GM18505 (cell line): ENCODE results near the gene PPP1R12B.
"Not testable (repeated sequence)": the region's sequence is repeated elsewhere in the genome, so short reads cannot be mapped to it uniquely, and the experiment has no call there.

Experiments used
- ATAC-seq: cut with Tn5 transposase; IDR thresholded peaks from one replicate; pipeline ENCODE4 v1.9.1; 2021; ENCODE audit not compliant: unreplicated experiment
- POLR2A ChIP-seq: IDR thresholded peaks from 4 replicates; pipeline ENCODE4 v1.6.1; 2011; ENCODE audit warnings: borderline replicate concordance; ENCODE audit not compliant: insufficient read depth, insufficient read length; ENCODE audit errors: extremely low read depth

The PPP1R12B gene

GRCh38 chr1:202540014-202540413 is 191.5 kb downstream of the PPP1R12B start:
- ATAC-seq = no peak
- no peak for TF ChIP-seq POLR2A

DNA sequence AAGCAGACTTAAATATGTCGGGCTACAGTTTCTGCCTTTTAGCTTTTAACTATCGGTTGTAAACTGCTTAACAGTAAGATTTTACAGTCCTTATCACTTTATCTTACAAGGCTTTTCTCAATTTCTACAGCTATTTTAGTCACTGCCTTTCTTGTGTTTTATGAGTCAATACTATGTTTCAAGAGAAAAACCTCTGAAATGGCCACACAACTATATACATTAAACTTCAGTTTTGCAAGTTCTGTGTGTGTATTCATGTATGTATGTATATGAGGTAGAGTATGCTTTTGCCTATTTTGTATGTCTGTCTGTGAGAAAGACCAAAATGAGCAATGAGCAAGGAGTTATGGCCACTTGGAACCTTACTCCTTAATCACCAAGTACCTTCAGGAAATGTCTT is 191.9 kb downstream of the PPP1R12B start:
- TF ChIP-seq POLR2A = no peak
- no peak for ATAC-seq

- not testable (repeated sequence) for ATAC-seq
Measured at GRCh38 chr1:202540858-202541257, 192.4 kb downstream of the PPP1R12B start.

GRCh38 chr1:202542415-202542814 is 193.9 kb downstream of the PPP1R12B start:
- ATAC-seq = not testable (repeated sequence)

GRCh38 chr1:202543537-202543936 is 195.0 kb downstream of the PPP1R12B start:
- ATAC-seq = not testable (repeated sequence)

- not testable (repeated sequence) for ATAC-seq
Measured at GRCh38 chr1:202544766-202545449, 196.4 kb downstream of the PPP1R12B start.

DNA sequence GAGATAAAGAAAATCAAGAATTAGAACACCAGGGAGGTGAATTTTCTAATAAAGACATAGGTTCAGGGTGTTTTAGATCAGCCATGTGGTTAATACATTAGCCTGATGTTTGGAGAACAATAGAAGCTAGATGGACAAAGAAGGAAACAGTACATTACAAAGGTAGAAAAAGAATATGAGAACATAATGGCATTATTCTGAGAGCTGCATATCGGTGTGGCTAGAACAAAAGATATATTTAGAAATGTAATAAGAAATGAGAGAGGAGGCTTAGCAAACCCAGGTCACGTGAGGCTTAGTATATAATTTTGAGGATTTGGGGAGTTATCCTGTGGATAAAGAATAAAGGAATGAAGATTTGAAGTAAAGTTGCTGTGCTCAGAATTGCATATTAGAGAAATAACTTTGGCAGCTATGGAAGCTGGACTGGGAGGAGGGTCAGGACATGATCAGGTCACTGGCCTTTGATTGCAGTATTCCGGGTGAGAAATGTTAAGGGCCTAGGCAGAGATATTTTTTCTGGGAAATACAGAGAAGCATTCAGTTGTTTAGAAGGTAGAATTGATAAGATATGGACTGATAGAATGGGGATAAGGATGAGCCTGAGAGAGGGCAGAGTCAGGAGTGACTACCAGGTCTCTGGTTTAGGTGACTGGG is 197.3 kb downstream of the PPP1R12B start:
- not testable (repeated sequence) for ATAC-seq

GRCh38 chr1:202546377-202546776 is 197.9 kb downstream of the PPP1R12B start:
- peak; percentile 14 for ATAC-seq

DNA sequence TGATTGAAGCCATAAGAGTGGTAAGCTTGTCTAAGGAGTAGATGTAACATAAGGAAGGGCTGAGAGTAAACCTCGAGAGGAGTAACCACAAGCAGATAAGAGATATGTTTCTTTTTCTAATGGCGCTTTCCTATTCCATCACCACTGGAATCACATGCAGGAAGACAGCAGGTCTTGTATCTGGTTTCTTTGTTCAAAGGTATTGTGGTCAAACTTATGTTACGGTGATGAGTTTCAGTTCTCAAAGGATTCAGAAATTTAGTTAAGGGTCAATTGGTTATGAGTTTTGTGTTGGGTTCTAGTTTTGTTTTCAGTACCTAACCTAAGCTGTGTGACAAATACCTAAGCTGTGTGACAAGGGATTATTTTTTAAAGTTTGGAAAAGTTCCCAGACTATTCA is 198.3 kb downstream of the PPP1R12B start:
- ATAC-seq = peak; percentile 73

GRCh38 chr1:202547215-202547614 is 198.7 kb downstream of the PPP1R12B start:
- no peak for TF ChIP-seq POLR2A
- no peak for ATAC-seq

DNA sequence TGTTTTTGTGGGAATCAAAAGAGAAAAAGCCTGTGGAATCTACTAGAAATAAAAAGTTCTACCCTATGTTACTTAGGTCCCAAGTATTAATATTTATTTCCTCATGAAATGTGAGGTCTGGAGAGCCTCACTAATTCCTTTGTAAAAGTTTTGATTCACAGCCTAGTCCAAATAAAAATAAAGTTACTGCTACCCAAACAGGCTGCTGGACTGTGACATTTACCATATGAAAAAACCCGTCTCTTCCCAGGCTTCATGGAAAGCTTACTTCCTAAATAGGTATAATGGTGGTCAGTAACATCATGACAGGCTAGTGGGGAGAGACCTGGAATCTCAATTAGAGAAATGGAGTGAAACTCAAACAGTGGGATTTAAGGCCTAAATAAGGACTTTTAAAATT is 201.6 kb downstream of the PPP1R12B start:
- not testable (repeated sequence) for ATAC-seq

DNA sequence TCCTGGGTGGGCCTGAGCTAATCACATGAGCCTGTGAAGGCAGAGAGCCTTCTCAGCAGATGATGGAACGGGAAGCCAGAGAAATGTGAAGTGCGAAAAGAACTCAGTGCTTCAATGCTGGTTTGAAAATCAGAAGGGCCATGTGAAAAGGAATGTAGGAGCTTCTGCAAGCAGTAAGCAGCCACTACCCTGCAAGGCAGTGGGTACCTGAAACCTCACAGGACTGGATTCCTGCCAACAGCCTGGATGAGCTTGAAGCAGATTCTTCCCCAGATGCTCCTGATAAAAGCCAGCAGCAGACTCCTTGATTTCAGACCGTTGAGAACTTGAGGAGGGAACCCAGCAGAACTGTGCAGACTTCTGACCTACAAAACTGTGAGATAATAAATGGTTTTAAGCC is 203.2 kb downstream of the PPP1R12B start:
- no peak for ATAC-seq
- TF ChIP-seq POLR2A = no peak

- ATAC-seq = not testable (repeated sequence)
Measured at GRCh38 chr1:202552615-202553014, 204.1 kb downstream of the PPP1R12B start.

DNA sequence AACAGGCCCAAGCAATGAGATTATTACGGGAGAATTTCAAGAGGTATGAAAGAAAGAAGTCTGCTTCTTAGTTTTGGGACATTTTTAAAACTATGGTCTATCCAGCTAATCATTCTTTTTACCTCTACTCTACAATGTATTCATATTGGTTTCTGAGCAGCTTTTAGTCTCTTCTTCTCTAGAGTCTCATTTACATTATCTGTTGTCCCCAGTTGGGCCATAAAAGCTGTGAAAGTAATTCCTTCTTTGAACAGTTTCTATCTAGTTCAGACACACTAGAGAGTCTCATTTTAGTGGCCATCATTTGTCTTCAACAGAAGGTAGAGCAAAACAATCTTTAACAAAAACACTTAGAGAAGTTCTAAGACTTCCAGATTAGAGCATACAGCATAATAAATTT is 204.6 kb downstream of the PPP1R12B start:
- ATAC-seq = not testable (repeated sequence)

GRCh38 chr1:202553560-202554038 is 205.1 kb downstream of the PPP1R12B start:
- ATAC-seq = no peak
- TF ChIP-seq POLR2A = no peak

DNA sequence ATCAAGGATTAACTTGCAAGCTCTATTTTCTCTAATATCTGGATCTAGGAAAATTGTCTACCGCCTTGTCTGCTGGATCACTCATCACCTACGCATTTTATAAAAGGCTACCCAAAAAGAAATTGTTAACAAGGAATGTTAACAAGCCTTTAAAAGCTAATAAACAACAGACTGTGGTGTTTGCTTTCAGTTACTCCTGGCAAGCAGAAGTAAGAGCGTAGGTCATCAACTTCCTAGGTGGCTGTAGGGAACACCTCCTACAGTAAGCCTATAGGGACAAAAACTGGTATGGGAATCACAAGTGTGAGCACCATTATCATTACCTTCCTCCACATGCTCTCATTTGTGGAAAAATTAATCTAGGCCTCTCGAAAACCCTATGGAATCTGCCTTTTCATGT is 206.1 kb downstream of the PPP1R12B start:
- ATAC-seq = not testable (repeated sequence)

GRCh38 chr1:202556037-202556436 is 207.5 kb downstream of the PPP1R12B start:
- ATAC-seq = not testable (repeated sequence)

- ATAC-seq = not testable (repeated sequence)
Measured at GRCh38 chr1:202557662-202558061, 209.2 kb downstream of the PPP1R12B start.
